ENCODE results near the gene HCST.
"Not testable (repeated sequence)": the region's sequence is repeated elsewhere in the genome, so short reads cannot be mapped to it uniquely, and the experiment has no call there.

The HCST gene

GRCh38 chr19:35907377-35907745 is 5.0 kb downstream of the HCST start:
- DNase-seq: no peak

- no peak for DNase-seq
Measured at GRCh38 chr19:35908010-35908441, 5.7 kb downstream of the HCST start, which contains the start of gene TYROBP. Gene TYROBP (minus strand): TSS chr19:35908295. CDS start chr19:35908228, 67 bp downstream.

- no peak for DNase-seq
Measured at GRCh38 chr19:35908973-35909683, 6.8 kb downstream of the HCST start.

- DNase-seq: no peak
Measured at GRCh38 chr19:35909684-35910035, 7.3 kb downstream of the HCST start.

GRCh38 chr19:35910355-35910754 is 8.0 kb downstream of the HCST start:
- DNase-seq: not testable (repeated sequence)

- DNase-seq: no peak
Measured at GRCh38 chr19:35911173-35911572, 8.8 kb downstream of the HCST start.

- no peak for DNase-seq
Measured at GRCh38 chr19:35911790-35912189, 9.5 kb downstream of the HCST start.

GRCh38 chr19:35913589-35913988 is 11.3 kb downstream of the HCST start:
- DNase-seq: no peak

- DNase-seq: no peak
Measured at GRCh38 chr19:35915443-35915842, 13.1 kb downstream of the HCST start.

GRCh38 chr19:35919306-35919705 is 17.0 kb downstream of the HCST start:
- DNase-seq: no peak

- DNase-seq: no peak
Measured at GRCh38 chr19:35921012-35921411, 18.7 kb downstream of the HCST start.

- no peak for DNase-seq
Measured at GRCh38 chr19:35925501-35925900, 23.2 kb downstream of the HCST start.

GRCh38 chr19:35928507-35928906 is 26.2 kb downstream of the HCST start:
- DNase-seq: no peak

GRCh38 chr19:35929876-35930275 is 27.5 kb downstream of the HCST start:
- DNase-seq: no peak

- peak; percentile 98 for DNase-seq
Measured at GRCh38 chr19:35931161-35931873, 29.0 kb downstream of the HCST start.

- DNase-seq: no peak
Measured at GRCh38 chr19:35931874-35932202, 29.5 kb downstream of the HCST start.

GRCh38 chr19:35932291-35932936 is 30.1 kb downstream of the HCST start:
- DNase-seq: no peak

- peak; percentile 51 for DNase-seq
Measured at GRCh38 chr19:35935911-35936737, 33.8 kb downstream of the HCST start, which contains the start of gene LRFN3. Gene LRFN3 (plus strand): TSS chr19:35936374. CDS start chr19:35939426, 3,052 bp downstream.

- no peak for DNase-seq
Measured at GRCh38 chr19:35936738-35937268, 34.5 kb downstream of the HCST start.

GRCh38 chr19:35937345-35938281 is 35.3 kb downstream of the HCST start:
- DNase-seq: no peak

Measured in NCI-H187 treated with DMSO at 0.1 percent for 48 hours (cell line).